T-cell (primary cell): ENCODE measurements around the gene DCP1A. TPM values are rescaled to one million over a fixed set of nuclear protein-coding genes. Genes with fewer than 3 reads are reported as not detected.

Source experiments
- ATAC-seq, 4 experiments: fragments of 200-7000 bp in 3 of 4; fragments of 150-1000 bp in 1 of 4; cut with Tn5 transposase; replicated peaks in 1 of 4; 1 replicate in 3 of 4; 2 replicates in 1 of 4; pipeline ENCODE4 v1.10.0; 2021; ENCODE audit warnings: moderate library complexity in 3 of 4, mild to moderate bottlenecking in 2 of 4, moderate number of reproducible peaks in 1 of 4
- CTCF ChIA-PET, 2 donors: fragments of 300-600 bp; sonication (Branson Sonifier 250); formaldehyde crosslinking; loops; one replicate each; lab custom pipeline; 2022; ENCODE audit warnings: antibody characterized with exemption in 2 of 2; lab: Charles Lee
- POLR2A ChIA-PET, 2 donors: fragments of 300-600 bp; sonication (Branson Sonifier 250); formaldehyde crosslinking; loops; one replicate each; lab custom pipeline; 2022; ENCODE audit warnings: antibody characterized with exemption in 2 of 2; lab: Charles Lee
- DNase-seq, 35 experiments: peaks; one replicate each; pipeline versions ENCODE4 v3.0.0 to v3.0.0-alpha.2; 2013 to 2023
- H3K27ac ChIP-seq: one replicate; pipeline ENCODE4 v1.5.1; 2013; ENCODE audit warnings: low read length
- H3K27me3 ChIP-seq, 2 experiments: replicated peaks in 1 of 2; 1 replicate in 1 of 2; 2 replicates in 1 of 2; pipeline versions ENCODE4 v1.6.1 to v1.7.0; 2013; ENCODE audit warnings: low read length in 1 of 2, mixed read lengths in 1 of 2; ENCODE audit not compliant: control insufficient read depth in 2 of 2, insufficient read depth in 2 of 2; ENCODE audit errors: extremely low read depth in 1 of 2
- H3K36me3 ChIP-seq, 2 donors: 1 replicate in 1 of 2; 2 replicates in 1 of 2; pipeline versions ENCODE4 v1.6.1 to v1.7.0; 2013; ENCODE audit warnings: low read length in 1 of 2; ENCODE audit not compliant: control insufficient read depth in 2 of 2, insufficient read depth in 1 of 2; ENCODE audit errors: extremely low read depth in 1 of 2
- H3K4me1 ChIP-seq, 2 experiments: 1 replicate in 1 of 2; 2 replicates in 1 of 2; pipeline versions ENCODE4 v1.6.1 to v1.7.0; 2013; ENCODE audit warnings: low read length in 2 of 2, mixed read lengths in 1 of 2; ENCODE audit not compliant: insufficient read depth in 2 of 2, control insufficient read depth in 1 of 2; ENCODE audit errors: extremely low read depth in 1 of 2
- H3K4me3 ChIP-seq, 2 donors: 1 replicate in 1 of 2; 2 replicates in 1 of 2; pipeline versions ENCODE4 v1.5.1 to v1.7.0; 2013; ENCODE audit warnings: mild to moderate bottlenecking in 2 of 2, low read length in 1 of 2, moderate library complexity in 1 of 2; ENCODE audit not compliant: control insufficient read depth in 1 of 2; ENCODE audit errors: extremely low read depth in 1 of 2
- H3K9me3 ChIP-seq: 2 replicates; pipeline ENCODE4 v1.7.0; 2013
- H3K27ac Mint-ChIP-seq, 2 donors: one replicate each; pipeline ENCODE4 v1.8.0; 2020 to 2021; ENCODE audit warnings: mild to moderate bottlenecking in 2 of 2, mixed read lengths in 2 of 2
- H3K27me3 Mint-ChIP-seq, 2 donors: one replicate each; pipeline ENCODE4 v1.8.0; 2021 to 2022; ENCODE audit warnings: mixed read lengths in 2 of 2
- H3K36me3 Mint-ChIP-seq: one replicate; pipeline ENCODE4 v1.8.0; 2021; ENCODE audit warnings: mixed read lengths
- H3K4me1 Mint-ChIP-seq, 3 donors: one replicate each; pipeline ENCODE4 v1.8.0; 2020 to 2022; ENCODE audit warnings: mixed read lengths in 3 of 3, mild to moderate bottlenecking in 1 of 3
- H3K4me3 Mint-ChIP-seq, 3 donors: one replicate each; pipeline ENCODE4 v1.8.0; 2020 to 2022; ENCODE audit warnings: mild to moderate bottlenecking in 3 of 3, mixed read lengths in 3 of 3, moderate library complexity in 3 of 3
- H3K9me3 Mint-ChIP-seq, 3 donors: one replicate each; pipeline ENCODE4 v1.8.0; 2020 to 2022; ENCODE audit warnings: mixed read lengths in 3 of 3
- WGBS: methylation state at CpG from one replicate; pipeline ENCODE4 v1.1.5; 2013; ENCODE audit warnings: missing lambda C conversion rate; ENCODE audit not compliant: insufficient coverage; 5-methylcytosine and 5-hydroxymethylcytosine counted together
- total RNA-seq, 35 experiments: library from RNA in 6 of 35; stranded (reverse) in 6 of 35; fragments of 120-200 nt in 1 of 35; gene quantifications; one replicate each; pipeline versions ENCODE4 v1.2.1 to v1.2.4 and lab custom pipeline; 2013 to 2026

DCP1A gene
- total RNA-seq, 5 donors from 2014 or later (not counting 1 experiment from before 2014, with no cell fraction given), result 32.2 to 44.2 (median 39.7) TPM

DNA sequence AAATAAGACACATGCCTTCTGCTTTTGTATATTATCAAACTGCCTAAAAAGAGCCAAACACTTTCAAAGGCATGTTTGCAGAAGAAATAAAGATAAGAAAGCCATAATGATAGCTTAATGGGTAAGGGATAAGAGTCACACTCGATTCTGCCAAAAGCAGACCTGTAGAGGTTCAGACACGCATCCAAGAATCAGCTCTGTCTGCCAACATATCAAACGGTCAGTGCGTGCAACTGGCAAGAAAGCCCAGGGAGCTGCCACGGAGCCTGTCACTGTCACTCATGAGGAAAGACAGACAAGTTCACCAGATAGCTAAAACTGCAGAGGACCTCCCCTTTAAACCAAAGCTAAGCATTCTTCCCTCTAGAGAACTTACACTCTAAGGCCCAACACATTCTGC lies 23.2 kb downstream of the DCP1A start:
- Mint-ChIP-seq H3K36me3 (peaks cover 39% of the 10 kb centered on the region), H3K27me3 (no peaks in the 10 kb centered on the region), H3K27ac (no peak overlapping the region), H3K4me3 (no peak overlapping the region), H3K4me1 (peaks cover 35 to 45% (median 40%) of the 10 kb centered on the region in 3 donors), H3K9me3 (no peaks in the 10 kb centered on the region)
- no peaks in the 10 kb centered on the region for H3K9me3 ChIP-seq
- ATAC-seq (no peak), DNase-seq (no peak)
- ChIA-PET POLR2A (interaction anchor here in 1 of 2 donors (0.7 kb wide), 1 partner anchor 372 kb away, joined by 3 read pairs; no protein-coding TSS in a partner anchor), CTCF (interaction anchor here in 1 of 2 donors (0.7 kb wide), 1 partner anchor 23 kb away, joined by 4 read pairs; the partner anchor contains the start of gene DCP1A)
- no peaks in the 10 kb centered on the region for H3K27me3 ChIP-seq
- peaks cover 0 to 2% of the 10 kb centered on the region in 2 experiments for H3K4me1 ChIP-seq
- H3K36me3 ChIP-seq, result peaks cover 0 to 17% of the 10 kb centered on the region in 2 donors
- 96% methylated on average over 5 of the region's 5 CpGs for WGBS
- no peak overlapping the region for H3K4me3 ChIP-seq
- no peak overlapping the region for H3K27ac ChIP-seq

- ATAC-seq (no peak), DNase-seq (no peak)
- Histone ChIP-seq H3K27me3 (no peaks in the 10 kb centered on the region), H3K9me3 (no peaks in the 10 kb centered on the region), H3K4me3 (no peak overlapping the region), H3K4me1 (no peaks in the 10 kb centered on the region), H3K27ac (no peak overlapping the region), H3K36me3 (peaks cover 11 to 35% of the 10 kb centered on the region in 2 donors)
- no peak overlapping the region for H3K27ac Mint-ChIP-seq
- 100% methylated on average over 2 of the region's 5 CpGs for WGBS
- H3K9me3 Mint-ChIP-seq, result no peaks in the 10 kb centered on the region
- peaks cover 31% of the 10 kb centered on the region for H3K36me3 Mint-ChIP-seq
- H3K4me3 Mint-ChIP-seq, result no peak overlapping the region
- H3K4me1 Mint-ChIP-seq, result peaks cover 19 to 29% (median 28%) of the 10 kb centered on the region in 3 donors
- POLR2A ChIA-PET, result no interaction called here
- CTCF ChIA-PET, result no interaction called here
- H3K27me3 Mint-ChIP-seq, result no peaks in the 10 kb centered on the region
Measured at GRCh38 chr3:53320697-53321096, 26.6 kb downstream of the DCP1A start.

DNA sequence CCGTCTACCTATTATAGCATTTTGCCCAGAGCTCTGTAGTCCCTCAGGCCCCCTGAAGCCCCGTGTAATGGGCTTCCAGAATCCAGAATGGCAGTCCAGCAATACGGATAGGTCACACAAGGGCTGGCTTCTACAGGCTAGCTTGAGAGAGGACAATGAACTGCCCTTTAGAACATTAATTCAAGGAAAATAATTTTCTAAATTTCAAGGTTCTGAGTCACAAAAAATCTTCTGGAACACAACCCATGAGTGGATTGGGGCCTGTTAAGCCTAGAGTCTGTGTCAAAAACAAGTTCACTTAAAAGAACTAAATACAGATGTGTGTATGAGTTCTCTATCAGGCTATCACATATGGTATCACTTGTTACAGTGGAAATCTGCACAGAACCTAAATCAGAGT lies 28.8 kb downstream of the DCP1A start:
- POLR2A ChIA-PET, result no interaction called here
- Mint-ChIP-seq H3K36me3 (peaks cover 24% of the 10 kb centered on the region), H3K27ac (no peak overlapping the region), H3K9me3 (no peaks in the 10 kb centered on the region), H3K4me1 (peaks cover 9 to 16% (median 13%) of the 10 kb centered on the region in 3 donors), H3K27me3 (no peaks in the 10 kb centered on the region), H3K4me3 (no peak overlapping the region)
- ATAC-seq (no peak), DNase-seq (no peak)
- H3K9me3 ChIP-seq, result no peaks in the 10 kb centered on the region
- H3K36me3 ChIP-seq, result peaks cover 11 to 35% of the 10 kb centered on the region in 2 donors
- WGBS, result no CpG with 5 or more reads among the region's 3 CpGs
- no peaks in the 10 kb centered on the region for H3K27me3 ChIP-seq
- no peak overlapping the region for H3K4me3 ChIP-seq
- no peaks in the 10 kb centered on the region for H3K4me1 ChIP-seq
- CTCF ChIA-PET, result no interaction called here
- H3K27ac ChIP-seq, result no peak overlapping the region

DNA sequence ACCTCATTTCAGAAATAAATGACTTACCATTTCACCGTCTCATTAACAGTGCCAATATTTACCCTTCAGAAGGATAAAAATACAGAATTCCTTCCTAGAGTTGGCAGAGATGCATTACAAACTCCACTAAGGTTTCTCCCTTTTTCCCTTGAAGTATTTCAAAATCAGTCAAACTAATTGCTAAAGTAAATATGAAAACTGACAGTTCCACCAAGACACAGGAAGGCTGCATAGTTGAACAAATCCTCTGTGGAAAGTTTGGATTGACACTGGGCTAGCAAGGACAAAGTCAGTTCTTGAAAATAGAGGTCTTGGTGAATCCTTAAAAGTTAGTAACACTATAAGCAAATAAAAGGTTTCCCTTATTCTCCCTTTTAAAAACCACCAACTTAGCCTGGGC lies 34.5 kb downstream of the DCP1A start:
- no peak for ATAC-seq
- H3K36me3 ChIP-seq, result peaks cover 8 to 64% of the 10 kb centered on the region in 2 donors
- Mint-ChIP-seq H3K27ac (no peak overlapping the region), H3K9me3 (no peaks in the 10 kb centered on the region), H3K4me1 (peaks cover 0 to 3% (median 0%) of the 10 kb centered on the region in 3 donors), H3K36me3 (peaks cover 40% of the 10 kb centered on the region), H3K27me3 (no peaks in the 10 kb centered on the region), H3K4me3 (no peak overlapping the region)
- H3K27me3 ChIP-seq, result no peaks in the 10 kb centered on the region
- no peaks in the 10 kb centered on the region for H3K9me3 ChIP-seq
- no peak for DNase-seq
- WGBS, result no CpG with 5 or more reads among the region's 1 CpG
- ChIA-PET CTCF (no interaction called here), POLR2A (no interaction called here)
- no peak overlapping the region for H3K27ac ChIP-seq
- no peaks in the 10 kb centered on the region for H3K4me1 ChIP-seq
- H3K4me3 ChIP-seq, result no peak overlapping the region

GRCh38 chr3:53311882-53312281 lies 35.5 kb downstream of the DCP1A start:
- H3K9me3 Mint-ChIP-seq, result no peaks in the 10 kb centered on the region
- H3K27ac ChIP-seq, result no peak overlapping the region
- H3K27ac Mint-ChIP-seq, result no peak overlapping the region
- DNase-seq (no peak), ATAC-seq (no peak)
- WGBS, result 100% methylated on average over 1 of the region's 3 CpGs
- H3K27me3 ChIP-seq, result no peaks in the 10 kb centered on the region
- peaks cover 42% of the 10 kb centered on the region for H3K36me3 Mint-ChIP-seq
- H3K4me3 ChIP-seq, result no peak overlapping the region
- H3K27me3 Mint-ChIP-seq, result no peaks in the 10 kb centered on the region
- H3K4me3 Mint-ChIP-seq, result no peak overlapping the region
- ChIA-PET POLR2A (interaction anchor here (0.5 to 0.6 kb wide), 2 partner anchors 30 to 88 kb away, joined by 3 to 8 read pairs; no protein-coding TSS in a partner anchor), CTCF (no interaction called here)
- H3K4me1 ChIP-seq, result no peaks in the 10 kb centered on the region
- H3K9me3 ChIP-seq, result no peaks in the 10 kb centered on the region
- H3K4me1 Mint-ChIP-seq, result peaks cover 0 to 3% (median 0%) of the 10 kb centered on the region in 3 donors
- H3K36me3 ChIP-seq, result peaks cover 3 to 56% of the 10 kb centered on the region in 2 donors

- Histone ChIP-seq H3K9me3 (no peaks in the 10 kb centered on the region), H3K4me3 (no peak overlapping the region), H3K4me1 (no peaks in the 10 kb centered on the region), H3K27ac (no peak overlapping the region), H3K36me3 (peaks cover 0 to 39% of the 10 kb centered on the region in 2 donors), H3K27me3 (no peaks in the 10 kb centered on the region)
- peaks cover 38% of the 10 kb centered on the region for H3K36me3 Mint-ChIP-seq
- no peaks in the 10 kb centered on the region for H3K27me3 Mint-ChIP-seq
- peaks cover 0 to 4% (median 4%) of the 10 kb centered on the region in 3 donors for H3K4me1 Mint-ChIP-seq
- ChIA-PET POLR2A (no interaction called here), CTCF (no interaction called here)
- no peak overlapping the region for H3K27ac Mint-ChIP-seq
- H3K9me3 Mint-ChIP-seq, result no peaks in the 10 kb centered on the region
- no peak overlapping the region for H3K4me3 Mint-ChIP-seq
- ATAC-seq (no peak), DNase-seq (no peak)
- WGBS, result 100% methylated on average over 1 of the region's 3 CpGs
Measured at GRCh38 chr3:53303957-53304356, 43.4 kb downstream of the DCP1A start.
